Loucy (cell line): ENCODE measurements around the gene SH3RF2.

Experiments used
- H2AFZ ChIP-seq: fragments of 200-600 bp; sonication (generic); 2 replicates; pipeline ENCODE4 v1.6.0; 2016; ENCODE audit warnings: antibody characterized with exemption, mild to moderate bottlenecking, low read length, moderate library complexity
- H3F3A ChIP-seq: fragments of 200-600 bp; 2 replicates; pipeline ENCODE4 v1.6.0; 2016; ENCODE audit warnings: antibody characterized with exemption, low read depth, mild to moderate bottlenecking
- H3K27me3 ChIP-seq: fragments of 200-600 bp; sonication (generic); 2 replicates; pipeline ENCODE4 v1.6.1; 2014; ENCODE audit warnings: low read length, mild to moderate bottlenecking; ENCODE audit not compliant: insufficient read depth, poor library complexity, severe bottlenecking
- H3K36me3 ChIP-seq: fragments of 200-600 bp; sonication (generic); 2 replicates; pipeline ENCODE4 v1.6.1; 2016; ENCODE audit warnings: low read length; ENCODE audit not compliant: insufficient read depth
- H3K4me1 ChIP-seq: fragments of 200-600 bp; sonication (generic); 2 replicates; pipeline ENCODE4 v1.5.1; 2014; ENCODE audit warnings: low read length, mild to moderate bottlenecking; ENCODE audit not compliant: insufficient read depth, poor library complexity, severe bottlenecking
- H3K4me2 ChIP-seq: fragments of 200-600 bp; sonication (generic); 2 replicates; pipeline ENCODE4 v1.6.0; 2014; ENCODE audit warnings: antibody characterized with exemption, low read length, low read depth, mild to moderate bottlenecking; ENCODE audit not compliant: poor library complexity, severe bottlenecking
- H3K4me3 ChIP-seq: fragments of 200-600 bp; sonication (generic); 2 replicates; pipeline ENCODE4 v1.5.1; 2014; ENCODE audit warnings: low read length, mild to moderate bottlenecking, mixed read lengths; ENCODE audit not compliant: poor library complexity, severe bottlenecking
- H3K79me2 ChIP-seq: fragments of 200-600 bp; sonication (generic); 2 replicates; pipeline ENCODE4 v1.6.1; 2014; ENCODE audit warnings: low read length; ENCODE audit not compliant: insufficient read depth
- H3K9ac ChIP-seq: fragments of 200-600 bp; sonication (generic); 2 replicates; pipeline ENCODE4 v1.6.0; 2014; ENCODE audit warnings: mild to moderate bottlenecking, low read depth, low read length, moderate library complexity; ENCODE audit not compliant: poor library complexity, severe bottlenecking
- H3K9me2 ChIP-seq: fragments of 200-600 bp; sonication (generic); replicated peaks from 2 replicates; pipeline ENCODE4 v1.6.1; 2016; ENCODE audit warnings: low read depth, low read length, mixed read lengths
- H3K9me3 ChIP-seq: fragments of 200-600 bp; sonication (generic); 2 replicates; pipeline ENCODE4 v1.6.1; 2014; ENCODE audit warnings: mild to moderate bottlenecking, antibody characterized with exemption, low read length, low read depth; ENCODE audit not compliant: insufficient read depth
- H4K20me1 ChIP-seq: fragments of 200-600 bp; sonication (generic); 2 replicates; pipeline ENCODE4 v1.6.0; 2014; ENCODE audit warnings: antibody characterized with exemption, low read length, mild to moderate bottlenecking; ENCODE audit not compliant: insufficient read depth, poor library complexity, severe bottlenecking
- CTCF ChIP-seq: fragments of 200-600 bp; sonication (generic); conservative IDR thresholded peaks from 2 replicates; pipeline ENCODE4 v1.5.1; 2014; ENCODE audit warnings: mild to moderate bottlenecking, antibody characterized with exemption, low read length
- EZH2phosphoT487 ChIP-seq: fragments of 200-600 bp; IDR thresholded peaks from 2 replicates; pipeline ENCODE4 v1.6.1; 2018; ENCODE audit warnings: antibody characterized with exemption, mild to moderate bottlenecking, moderate library complexity, borderline replicate concordance

Gene SH3RF2

GRCh38 chr5:146071171-146071570 lies 134.8 kb downstream of the SH3RF2 start:
- Histone ChIP-seq H3K9me2 (no peaks in the 10 kb centered on the region), H3K79me2 (no peaks in the 10 kb centered on the region), H3K27me3 (no peaks in the 10 kb centered on the region), H3K4me1 (no peaks in the 10 kb centered on the region), H3K4me3 (no peak overlapping the region), H3K9ac (no peak overlapping the region), H4K20me1 (no peaks in the 10 kb centered on the region), H3F3A (no peaks in the 10 kb centered on the region), H3K9me3 (no peaks in the 10 kb centered on the region), H3K36me3 (no peaks in the 10 kb centered on the region), H2AFZ (no peak overlapping the region), H3K4me2 (no peak overlapping the region)
- no peak for TF ChIP-seq CTCF
- no peak for TF ChIP-seq EZH2phosphoT487

GRCh38 chr5:146072595-146072994 lies 136.2 kb downstream of the SH3RF2 start:
- H4K20me1 ChIP-seq, result no peaks in the 10 kb centered on the region
- no peaks in the 10 kb centered on the region for H3K27me3 ChIP-seq
- no peaks in the 10 kb centered on the region for H3K9me3 ChIP-seq
- H3K4me1 ChIP-seq, result no peaks in the 10 kb centered on the region
- H3K9me2 ChIP-seq, result no peaks in the 10 kb centered on the region
- H3K4me3 ChIP-seq, result no peak overlapping the region
- no peak overlapping the region for H3K4me2 ChIP-seq
- H3K36me3 ChIP-seq, result no peaks in the 10 kb centered on the region
- H2AFZ ChIP-seq, result no peak overlapping the region
- H3K9ac ChIP-seq, result no peak overlapping the region
- no peaks in the 10 kb centered on the region for H3K79me2 ChIP-seq
- TF ChIP-seq EZH2phosphoT487, result no peak
- TF ChIP-seq CTCF, result no peak
- H3F3A ChIP-seq, result no peaks in the 10 kb centered on the region

GRCh38 chr5:146073239-146073900 lies 137.0 kb downstream of the SH3RF2 start:
- Histone ChIP-seq H3F3A (no peaks in the 10 kb centered on the region), H3K36me3 (no peaks in the 10 kb centered on the region), H3K4me1 (no peaks in the 10 kb centered on the region), H2AFZ (no peak overlapping the region), H3K4me3 (no peak overlapping the region), H3K4me2 (no peak overlapping the region), H4K20me1 (no peaks in the 10 kb centered on the region), H3K9me3 (no peaks in the 10 kb centered on the region), H3K9ac (no peak overlapping the region), H3K79me2 (no peaks in the 10 kb centered on the region), H3K9me2 (no peaks in the 10 kb centered on the region), H3K27me3 (no peaks in the 10 kb centered on the region)
- TF ChIP-seq EZH2phosphoT487 (no peak), CTCF (no peak)
